Myometrial cell (primary cell): Measurements from ENCODE around the gene ACOT2. TPM values are rescaled to one million over a fixed set of nuclear protein-coding genes. Genes with fewer than 3 reads are reported as not detected.

Experiments
- total RNA-seq: library from RNA; depleted of rRNA; stranded (reverse); fragments of >200 nt; gene quantifications from 2 replicates; pipeline ENCODE4 v1.2.3, GENCODE V29; 2015

ACOT2 gene
- total RNA-seq: 57.2 and 61.4 TPM in 2 replicates

GRCh38 chr14:73569185-73569958, at the start of gene ACOT2:
Gene ACOT2 (plus strand): TSS chr14:73569213. CDS start chr14:73569241, 28 bp downstream.

GRCh38 chr14:73591690-73592449, 22.9 kb downstream of the ACOT2 start, which contains the start of gene ACOT4:
Gene ACOT4 (plus strand): TSS chr14:73591873. CDS start chr14:73591960, 87 bp downstream.

GRCh38 chr14:73612339-73613045, 43.5 kb downstream of the ACOT2 start, which contains the start of gene ACOT6:
Gene ACOT6 (plus strand): TSS chr14:73612517. CDS start chr14:73612572, 55 bp downstream.

Other genes starting within 250 kb of the ACOT2 start
- gene NUMB, start 110.7 kb upstream of the ACOT2 start, total RNA-seq: 32.3 and 42.0 TPM in 2 replicates
- 11.2 and 14.9 TPM in 2 replicates for gene RIOX1, start 78.3 kb upstream of the ACOT2 start, total RNA-seq
- gene ACOT1, start 32.1 kb upstream of the ACOT2 start, total RNA-seq: 41.3 and 41.5 TPM in 2 replicates
- gene HEATR4, start 10.3 kb upstream of the ACOT2 start, total RNA-seq: not detected in 2 replicates
- gene ACOT4, start 22.7 kb downstream of the ACOT2 start, total RNA-seq: 0.53 and 1.2 TPM in 2 replicates
- gene ACOT6, start 43.3 kb downstream of the ACOT2 start, total RNA-seq: not detected in 2 replicates
- 5.5 and 9.6 TPM in 2 replicates for gene DNAL1, start 75.8 kb downstream of the ACOT2 start, total RNA-seq
- 24.5 and 26.2 TPM in 2 replicates for gene PNMA1, start 145.2 kb downstream of the ACOT2 start, total RNA-seq